OCI-M2 (cell line): ENCODE measurements around the gene TSPYL2.
A peak's percentile ranks its signal among the peaks of the same experiment; 100 is the strongest.

Source experiments
- DNase-seq: peaks from one replicate; lab custom pipeline; 2025; ENCODE audit not compliant: unreplicated experiment; lab: John Stamatoyannopoulos, UW

TSPYL2 gene

GRCh38 chrX:53081925-53082772 is at the start of gene TSPYL2:
Gene TSPYL2, plus strand, starts transcription at chrX:53082367. Its CDS starts 132 bp downstream, at chrX:53082499.
- peak; percentile 90 for DNase-seq

DNA sequence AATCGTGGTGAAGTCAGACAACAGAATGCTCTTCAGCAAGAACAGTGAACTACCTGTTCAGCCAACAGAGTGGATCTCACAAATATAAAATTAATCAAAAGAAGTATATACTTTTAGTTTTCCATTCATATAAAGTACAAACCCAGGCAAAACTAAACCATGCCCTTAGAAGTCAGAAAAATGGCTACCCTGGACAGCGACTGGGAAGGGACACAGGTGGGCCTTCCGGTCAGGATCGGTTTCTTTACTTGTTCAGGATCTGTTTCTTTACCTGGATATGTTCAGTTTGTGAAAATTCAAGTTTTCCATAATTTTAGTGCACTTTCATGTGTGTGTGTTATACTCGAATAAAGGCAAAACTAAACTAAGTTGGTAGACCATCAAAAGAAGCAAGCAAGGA is 46.0 kb upstream of the TSPYL2 start:
- no peak for DNase-seq

GRCh38 chrX:53039236-53039635 is 42.9 kb upstream of the TSPYL2 start:
- no peak for DNase-seq

DNA sequence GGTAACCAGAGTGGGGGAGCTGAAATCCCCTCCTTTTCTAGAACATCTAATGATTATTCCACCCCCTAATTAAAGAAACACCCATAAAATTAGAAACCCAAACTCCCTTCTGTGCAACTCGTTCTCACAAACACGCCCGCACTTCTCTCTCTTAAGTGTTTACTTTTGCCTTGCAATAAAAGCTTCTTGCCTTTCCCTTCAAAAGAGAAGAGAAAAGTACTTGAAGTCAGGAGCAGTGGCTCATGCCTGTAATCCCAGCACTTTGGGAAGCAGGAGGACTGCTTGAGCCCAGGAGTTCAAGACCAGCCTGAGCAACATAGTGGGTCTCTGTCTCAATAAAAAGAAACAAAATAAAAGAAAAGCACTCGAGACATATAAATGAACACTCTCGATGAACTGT is 37.2 kb upstream of the TSPYL2 start:
- DNase-seq = no peak

GRCh38 chrX:53047228-53047627 is 34.9 kb upstream of the TSPYL2 start:
- no peak for DNase-seq

GRCh38 chrX:53048169-53049126 is 33.7 kb upstream of the TSPYL2 start, which contains the start of gene GPR173:
Gene GPR173, plus strand, starts transcription at chrX:53048789. Its CDS starts 27,833 bp downstream, at chrX:53076622.
- no peak for DNase-seq

DNA sequence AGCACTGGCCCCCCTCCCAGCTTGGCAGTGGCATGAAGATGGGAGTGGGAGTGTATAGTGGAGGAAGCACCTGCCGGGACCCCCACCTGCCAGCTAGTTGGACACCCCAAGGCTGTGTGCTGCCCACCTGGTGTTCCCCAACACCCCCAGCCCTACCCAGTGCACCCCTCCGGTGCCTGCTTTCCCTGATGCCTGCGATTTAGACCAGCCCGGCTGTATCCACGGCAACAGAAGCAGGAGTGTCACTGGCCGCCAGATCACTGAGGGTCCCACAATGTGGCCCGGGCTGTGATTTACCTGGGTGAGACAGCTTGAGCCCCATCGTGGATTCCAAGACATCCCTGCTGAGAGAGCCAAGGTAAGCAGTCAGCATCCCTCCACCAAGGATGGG is 33.0 kb upstream of the TSPYL2 start:
- DNase-seq = no peak

- no peak for DNase-seq
Measured at GRCh38 chrX:53050841-53051240, 31.3 kb upstream of the TSPYL2 start.

DNA sequence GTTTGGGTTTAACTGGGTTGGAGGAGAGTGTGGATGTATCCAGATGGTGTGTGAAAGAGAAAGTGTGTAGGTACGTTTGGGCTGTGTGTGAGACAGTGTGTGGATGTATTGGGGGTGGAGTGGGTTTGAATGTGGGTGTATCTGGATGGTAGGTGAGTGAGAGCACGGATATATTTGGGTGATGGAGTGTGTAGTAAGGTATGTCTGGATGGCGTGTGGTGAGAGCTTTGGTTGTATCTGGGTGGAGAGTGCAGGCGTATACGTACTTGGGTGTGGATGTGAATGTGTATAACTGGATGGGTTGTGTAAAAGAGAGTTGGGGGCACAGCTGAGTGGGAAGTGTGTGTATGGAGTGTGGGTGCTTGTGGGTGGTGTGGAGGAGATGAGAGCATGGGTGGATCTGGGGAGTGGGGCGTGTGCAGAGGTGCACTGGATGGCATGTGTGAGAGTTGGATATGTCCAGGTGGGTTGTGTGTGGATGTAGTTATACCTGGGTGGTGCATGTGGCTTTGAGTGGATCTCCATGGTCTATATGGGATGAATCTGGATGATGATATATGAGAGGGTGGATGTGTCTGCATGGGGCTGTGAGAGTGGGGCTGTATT is 26.8 kb upstream of the TSPYL2 start:
- DNase-seq = no peak

DNA sequence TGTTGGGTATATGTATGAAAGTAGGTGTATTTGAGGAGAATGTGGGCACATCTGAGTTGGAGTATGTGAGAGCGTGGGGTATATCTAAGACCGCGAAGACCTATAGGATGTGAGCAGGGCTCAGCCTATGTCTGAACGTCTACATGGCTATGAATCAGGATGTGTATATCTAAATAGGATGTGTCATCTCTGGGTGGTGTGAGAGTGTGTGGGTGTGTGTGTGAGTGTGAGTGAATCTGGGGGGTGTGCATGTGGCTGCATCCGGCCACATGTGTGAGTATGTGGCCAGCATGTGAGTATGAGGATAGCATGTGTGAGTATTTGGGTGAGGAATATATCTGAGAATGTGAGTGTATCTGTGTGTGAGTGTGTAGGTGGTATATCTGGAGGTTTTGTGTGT is 25.9 kb upstream of the TSPYL2 start:
- DNase-seq = no peak

- no peak for DNase-seq
Measured at GRCh38 chrX:53065104-53065503, 17.1 kb upstream of the TSPYL2 start.

DNA sequence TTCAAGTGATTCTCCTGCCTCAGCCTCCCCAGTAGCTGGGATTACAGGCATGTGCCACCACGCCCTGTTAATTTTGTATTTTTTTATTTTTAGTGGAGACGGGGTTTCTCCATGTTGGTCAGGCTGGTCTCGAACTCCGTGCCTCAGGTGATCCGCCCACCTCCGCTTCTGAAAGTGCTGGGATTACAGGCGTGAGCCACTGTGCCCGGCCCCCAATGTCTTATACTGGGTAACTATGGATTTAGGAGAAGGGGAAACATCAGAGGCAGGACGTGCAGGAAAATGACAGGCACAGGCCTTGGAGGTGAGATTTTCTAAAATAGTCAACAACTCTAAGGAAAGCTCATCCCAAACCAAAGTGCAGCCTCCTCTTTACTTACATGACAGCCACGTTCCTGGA is 11.1 kb upstream of the TSPYL2 start:
- DNase-seq = no peak

DNA sequence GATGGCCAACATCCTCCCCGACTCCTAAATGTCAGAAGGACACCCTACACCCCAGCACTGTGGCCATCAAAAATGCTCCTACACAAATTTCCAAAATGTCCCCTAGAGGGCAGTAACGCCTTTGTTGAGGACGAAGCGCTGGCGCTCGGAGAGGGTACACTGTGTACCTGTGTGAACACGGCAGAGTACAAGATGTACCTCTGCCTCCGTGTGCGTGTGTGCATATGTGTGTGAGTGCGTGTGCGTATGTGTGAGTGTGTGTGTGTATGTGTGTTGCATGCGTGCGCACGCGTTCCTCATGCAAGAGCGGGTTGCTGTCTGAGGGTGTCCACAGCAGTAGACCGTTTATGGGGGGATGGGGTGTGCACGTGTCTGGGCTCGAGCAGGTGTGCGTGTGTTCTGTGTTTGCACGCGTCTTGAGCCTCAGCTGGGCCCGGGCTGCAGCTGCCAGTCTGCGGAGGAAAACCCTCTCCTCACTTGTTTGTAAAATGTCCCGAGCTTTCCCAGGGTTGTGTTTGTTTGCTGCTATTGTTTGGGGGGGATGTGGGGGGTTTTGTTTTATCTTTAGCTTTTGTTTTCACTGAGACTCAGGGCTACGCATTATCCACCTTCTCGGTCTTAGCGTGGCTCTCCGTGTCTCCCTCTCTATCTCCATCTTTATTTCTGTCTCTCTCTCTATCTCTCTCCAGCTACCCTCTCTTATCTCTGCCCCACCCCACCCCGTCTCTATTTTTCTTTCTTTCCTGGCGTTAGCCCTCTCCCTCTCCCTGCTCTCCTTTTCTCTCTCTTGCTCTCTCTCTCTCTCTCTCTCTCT is 10.4 kb upstream of the TSPYL2 start:
- peak; percentile 73 for DNase-seq

GRCh38 chrX:53072418-53073114 is 9.6 kb upstream of the TSPYL2 start:
- no peak for DNase-seq

GRCh38 chrX:53073115-53073586 is 9.0 kb upstream of the TSPYL2 start:
- DNase-seq = no peak

- DNase-seq = no peak
Measured at GRCh38 chrX:53075011-53075410, 7.2 kb upstream of the TSPYL2 start.

GRCh38 chrX:53076671-53077070 is 5.5 kb upstream of the TSPYL2 start:
- no peak for DNase-seq

- DNase-seq = no peak
Measured at GRCh38 chrX:53077207-53078197, 4.7 kb upstream of the TSPYL2 start.

- DNase-seq = no peak
Measured at GRCh38 chrX:53078943-53079342, 3.2 kb upstream of the TSPYL2 start.
